Epithelial cell of proximal tubule (primary cell): ENCODE measurements around the gene SERTAD1. TPM values are rescaled to one million over a fixed set of nuclear protein-coding genes. Genes with fewer than 3 reads are reported as not detected.
"Not testable (repeated sequence)": the region's sequence is repeated elsewhere in the genome, so short reads cannot be mapped to it uniquely, and the experiment has no call there.

Experiments
- DNase-seq: peaks from one replicate; pipeline ENCODE4 v3.0.0-alpha.2; 2011; ENCODE audit warnings: low read depth
- H3K4me3 ChIP-seq: 2 replicates; pipeline ENCODE4 v1.5.1; 2011; ENCODE audit warnings: low read depth, mild to moderate bottlenecking, low read length
- total RNA-seq: library from RNA; depleted of rRNA; stranded (reverse); fragments of >200 nt; gene quantifications from 2 replicates; pipeline ENCODE4 v1.2.3, GENCODE V29; 2015
- TF ChIP-seq, protein P1 (sequence below): conservative IDR thresholded peaks from 2 replicates; pipeline ENCODE4 v1.5.1; 2012; ENCODE audit warnings: low read depth, mild to moderate bottlenecking, low read length

SERTAD1 gene
- total RNA-seq, 1 donor from 2014 or later: 14.2 TPM

GRCh38 chr19:40431698-40432097, 5.9 kb upstream of the SERTAD1 start:
- TF ChIP-seq, protein P1, sequence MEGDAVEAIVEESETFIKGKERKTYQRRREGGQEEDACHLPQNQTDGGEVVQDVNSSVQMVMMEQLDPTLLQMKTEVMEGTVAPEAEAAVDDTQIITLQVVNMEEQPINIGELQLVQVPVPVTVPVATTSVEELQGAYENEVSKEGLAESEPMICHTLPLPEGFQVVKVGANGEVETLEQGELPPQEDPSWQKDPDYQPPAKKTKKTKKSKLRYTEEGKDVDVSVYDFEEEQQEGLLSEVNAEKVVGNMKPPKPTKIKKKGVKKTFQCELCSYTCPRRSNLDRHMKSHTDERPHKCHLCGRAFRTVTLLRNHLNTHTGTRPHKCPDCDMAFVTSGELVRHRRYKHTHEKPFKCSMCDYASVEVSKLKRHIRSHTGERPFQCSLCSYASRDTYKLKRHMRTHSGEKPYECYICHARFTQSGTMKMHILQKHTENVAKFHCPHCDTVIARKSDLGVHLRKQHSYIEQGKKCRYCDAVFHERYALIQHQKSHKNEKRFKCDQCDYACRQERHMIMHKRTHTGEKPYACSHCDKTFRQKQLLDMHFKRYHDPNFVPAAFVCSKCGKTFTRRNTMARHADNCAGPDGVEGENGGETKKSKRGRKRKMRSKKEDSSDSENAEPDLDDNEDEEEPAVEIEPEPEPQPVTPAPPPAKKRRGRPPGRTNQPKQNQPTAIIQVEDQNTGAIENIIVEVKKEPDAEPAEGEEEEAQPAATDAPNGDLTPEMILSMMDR: no peak
- DNase-seq: no peak

DNA sequence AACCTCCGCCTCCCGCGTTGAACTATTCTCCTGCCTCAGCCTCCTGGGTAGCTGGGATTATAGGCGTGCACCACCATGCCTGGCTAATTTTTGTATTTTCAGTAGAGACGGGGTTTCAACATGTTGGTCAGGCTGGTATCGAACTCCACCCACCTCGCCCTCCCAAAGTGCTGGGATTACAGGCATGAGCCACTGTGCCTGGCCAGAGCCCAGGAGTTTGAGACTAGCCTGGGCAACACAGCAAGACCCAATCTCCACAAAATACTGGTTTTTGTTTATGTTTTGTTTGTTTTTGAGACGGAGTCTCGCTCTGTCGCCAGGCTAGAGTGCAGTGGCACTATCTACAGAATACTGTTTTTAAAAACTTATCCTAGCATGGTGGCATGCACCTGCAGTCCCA, 4.5 kb upstream of the SERTAD1 start:
- DNase-seq, H3K4me3 ChIP-seq: not testable (repeated sequence)

More at GRCh38 chr19:40431698-40432097, 5.9 kb upstream of the SERTAD1 start:
- H3K4me3 ChIP-seq: no peak overlapping the region

DNA sequence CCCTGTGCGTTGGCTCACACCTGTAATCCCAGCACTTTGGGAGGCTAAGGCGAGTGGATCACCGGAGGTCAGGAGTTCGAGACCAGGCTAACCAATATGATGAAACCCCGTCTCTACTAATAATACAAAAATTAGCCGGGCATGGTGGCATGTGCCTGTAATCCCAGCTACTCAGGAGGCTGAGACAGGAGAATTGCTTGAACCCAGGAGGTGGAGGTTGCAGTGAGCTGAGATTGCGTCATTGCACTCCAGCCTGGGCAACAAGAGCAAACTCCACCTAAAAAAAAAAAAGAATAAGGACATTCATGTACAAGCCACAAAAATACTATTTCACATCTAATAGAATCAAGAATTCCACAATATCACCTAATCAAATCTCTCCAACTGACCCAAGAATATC, 2.4 kb upstream of the SERTAD1 start:
- H3K4me3 ChIP-seq, DNase-seq: not testable (repeated sequence)

DNA sequence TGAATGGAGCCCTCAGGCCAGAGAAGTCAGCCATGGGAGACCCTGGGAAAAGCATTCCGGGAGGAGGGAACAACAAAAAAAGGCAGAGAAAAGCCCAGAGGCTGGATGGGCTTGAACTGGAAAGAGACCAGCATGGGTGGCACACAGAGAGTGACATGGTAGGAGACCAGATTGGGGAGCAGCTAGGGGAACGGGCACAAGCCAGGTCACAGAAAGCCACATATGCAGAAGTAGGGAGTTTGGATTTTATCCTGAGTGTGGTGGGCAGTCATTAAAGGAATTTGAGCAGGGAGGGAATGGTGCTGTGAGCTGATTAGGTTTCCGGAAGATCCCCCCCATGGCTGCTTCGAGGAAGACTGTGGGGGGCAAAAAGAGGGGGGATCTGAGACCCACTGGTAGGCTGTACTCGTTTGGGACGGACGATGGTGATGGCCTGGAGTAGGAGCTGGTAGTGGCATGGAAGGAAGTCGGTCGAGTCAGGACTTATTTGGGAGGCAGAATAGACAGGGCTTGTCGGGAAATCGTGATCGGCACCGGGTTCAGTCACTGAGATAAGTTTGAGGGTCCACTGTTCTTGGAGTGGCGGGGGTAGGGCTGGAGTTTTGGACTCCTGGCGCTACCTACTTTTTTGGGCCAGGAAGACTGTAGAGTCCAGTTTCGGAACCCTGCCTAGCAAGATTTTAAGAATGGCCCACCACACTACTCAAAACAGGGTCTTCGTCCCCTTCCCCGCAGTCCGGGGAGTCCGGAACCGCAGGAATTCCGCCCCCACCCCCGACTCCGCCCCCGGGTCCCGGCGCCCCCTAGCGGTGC, 949 bp downstream of the SERTAD1 start:
- TF ChIP-seq, protein P1: no peak
- no peak for DNase-seq
- H3K4me3 ChIP-seq: peak overlapping the region; percentile 74

GRCh38 chr19:40423938-40424337, 1.9 kb downstream of the SERTAD1 start:
- TF ChIP-seq, protein P1: no peak
- H3K4me3 ChIP-seq: peak overlapping the region; percentile 74
- DNase-seq: no peak

DNA sequence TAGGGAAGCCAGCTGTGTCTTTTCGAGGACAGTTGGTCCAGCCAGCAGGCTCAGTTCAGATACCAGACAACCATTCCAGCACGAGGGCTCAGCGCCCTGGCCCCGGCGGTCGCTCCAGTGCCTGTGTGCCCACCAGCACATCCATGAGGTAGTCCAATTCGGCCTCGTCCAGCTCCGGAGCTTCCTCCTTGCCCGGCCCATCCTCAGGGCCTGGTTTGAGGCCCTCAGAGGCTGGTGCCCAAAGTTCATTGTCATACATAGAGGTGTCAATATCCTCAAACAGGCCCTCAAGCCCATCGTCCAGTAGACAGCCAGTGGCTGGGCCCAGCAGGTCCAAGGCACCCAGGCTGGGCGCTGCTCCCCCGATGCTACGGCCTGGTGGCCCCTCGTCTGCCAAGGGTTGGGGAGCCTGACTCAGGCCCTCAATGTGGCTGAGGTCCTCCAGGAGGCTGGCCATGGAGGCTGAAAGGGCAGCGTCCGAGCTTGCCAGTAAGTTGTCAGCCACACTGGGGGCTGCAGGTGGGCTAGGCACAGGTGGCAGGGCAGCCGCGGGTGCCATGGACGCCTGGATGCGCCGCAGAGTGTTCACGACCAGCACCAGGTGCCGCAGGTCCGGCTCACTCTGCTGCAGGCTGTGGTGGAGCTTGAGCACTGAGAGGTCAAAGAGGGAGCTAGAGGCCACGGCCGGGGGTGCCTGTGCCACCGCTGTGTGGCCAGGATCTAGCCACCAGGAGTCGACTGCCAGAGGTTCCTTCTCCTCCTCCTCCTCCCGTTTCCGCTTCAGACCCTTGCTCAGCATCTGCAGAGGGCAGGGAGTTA, 2.8 kb downstream of the SERTAD1 start:
- H3K4me3 ChIP-seq: no peak overlapping the region
- TF ChIP-seq, protein P1: no peak
- DNase-seq: no peak

GRCh38 chr19:40421993-40422747, 3.6 kb downstream of the SERTAD1 start:
- no peak for DNase-seq
- TF ChIP-seq, protein P1: no peak
- H3K4me3 ChIP-seq: peak overlapping the region; percentile 66
